Myocyte (in vitro differentiated cells): ENCODE data around the gene FAM227B. TPM values are rescaled to one million over a fixed set of nuclear protein-coding genes. Genes with fewer than 3 reads are reported as not detected.
A peak's percentile ranks its signal among the peaks of the same experiment; 100 is the strongest.

Source experiments
- DNase-seq: peaks from one replicate; pipeline ENCODE4 v3.0.0-alpha.2; 2012; ENCODE audit warnings: low read depth
- total RNA-seq: library from RNA; depleted of rRNA; stranded (reverse); fragments of >200 nt; gene quantifications from 2 replicates; pipeline ENCODE4 v1.2.3, GENCODE V29; 2014

Gene FAM227B
- total RNA-seq, 1 donor from 2014 or later: 19.9 TPM

DNA sequence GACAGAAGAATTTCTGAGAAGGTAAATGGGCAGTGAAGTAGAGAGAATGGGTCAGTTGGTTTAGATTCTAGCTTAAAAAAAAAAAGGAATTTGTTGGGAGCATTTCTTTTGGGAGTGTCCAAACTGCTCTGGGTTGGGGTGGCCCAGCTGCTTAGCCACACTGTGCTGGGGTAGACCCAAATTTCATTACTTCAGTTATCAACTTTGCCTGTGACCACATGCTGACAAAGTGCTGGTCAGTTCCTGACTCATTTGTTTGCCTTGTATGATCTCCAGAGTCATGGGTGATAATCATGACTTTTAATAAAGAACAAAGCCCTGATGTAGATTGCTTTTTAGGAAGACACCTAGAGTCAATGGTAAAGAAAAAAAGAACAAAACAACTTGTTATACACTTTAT lies 319.1 kb downstream of the FAM227B start:
- DNase-seq: peak; percentile 56

DNA sequence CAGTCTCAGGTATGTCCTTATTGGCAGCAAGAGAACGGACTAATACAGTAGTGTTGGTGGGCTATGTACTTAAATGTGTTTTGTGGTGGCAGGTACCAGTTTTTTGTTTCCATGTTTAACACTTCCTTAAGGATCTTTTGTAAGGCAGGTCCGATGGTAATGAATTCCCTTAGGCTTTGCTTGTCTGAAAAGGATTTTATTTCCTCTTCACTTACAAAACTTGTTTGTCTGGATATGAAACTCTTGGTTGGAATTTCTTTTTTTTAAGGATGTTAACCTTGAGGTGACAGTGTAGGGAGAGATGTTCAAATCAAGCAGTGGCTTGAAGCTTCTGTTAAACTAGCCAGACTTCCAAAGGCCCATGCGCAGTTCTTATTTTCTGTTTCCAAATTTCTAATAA lies 319.8 kb downstream of the FAM227B start:
- no peak for DNase-seq

DNA sequence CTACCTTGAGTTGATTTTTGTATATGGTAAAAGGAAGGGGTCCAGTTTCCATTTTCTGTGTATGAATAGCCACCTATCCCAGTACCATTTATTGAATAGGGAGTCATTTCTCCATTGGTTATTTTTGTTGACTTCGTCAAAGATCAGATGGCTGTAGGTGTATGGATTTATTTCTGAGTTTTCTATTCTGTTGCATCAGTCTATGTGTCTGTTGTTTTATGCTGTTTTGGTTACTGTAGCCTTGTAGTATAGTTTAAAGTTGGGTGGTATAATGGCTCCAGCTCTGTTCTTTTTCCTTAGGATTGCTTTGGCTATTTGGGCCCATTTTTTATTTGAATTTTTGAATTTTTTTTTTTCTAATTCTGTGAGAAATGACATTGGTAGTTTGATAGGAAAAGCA lies 323.0 kb downstream of the FAM227B start:
- no peak for DNase-seq

DNA sequence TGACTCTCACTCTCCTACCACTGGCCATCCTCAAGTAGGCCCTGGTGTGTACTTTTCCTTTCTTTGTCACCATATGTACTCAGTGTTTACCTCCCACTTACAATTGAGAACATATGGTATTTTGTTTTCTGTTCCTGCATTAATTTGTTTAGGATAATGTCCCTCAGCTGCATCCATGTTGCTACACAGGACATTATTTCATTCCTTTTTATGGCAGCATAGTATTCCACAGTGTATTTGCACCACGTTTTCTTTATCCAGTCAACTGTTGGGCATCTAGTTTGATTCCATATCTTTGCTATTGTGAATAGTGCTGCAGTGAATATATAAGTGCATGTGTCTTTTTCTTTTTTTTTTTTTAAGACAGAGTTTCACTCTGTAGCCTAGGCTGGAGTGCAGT lies 324.4 kb downstream of the FAM227B start:
- DNase-seq: no peak

DNA sequence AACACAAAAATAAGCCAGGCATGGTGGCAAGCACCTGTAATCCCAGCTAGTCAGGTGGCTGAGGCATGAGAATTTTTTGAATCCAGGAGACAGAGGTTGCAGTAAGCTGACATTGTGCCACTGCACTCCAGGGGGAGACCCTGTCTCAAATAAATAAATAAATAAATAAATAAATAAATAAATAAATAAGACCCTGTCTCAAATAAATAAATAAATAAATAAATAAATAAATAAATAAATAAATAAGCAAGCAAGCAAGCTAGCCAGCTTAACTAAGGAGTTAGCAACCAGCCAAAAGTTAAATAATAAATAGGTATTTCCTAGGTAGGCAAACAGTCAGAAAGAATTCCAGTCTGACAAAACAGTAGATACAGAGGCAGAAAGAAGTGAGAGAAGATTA lies 326.7 kb downstream of the FAM227B start:
- no peak for DNase-seq

DNA sequence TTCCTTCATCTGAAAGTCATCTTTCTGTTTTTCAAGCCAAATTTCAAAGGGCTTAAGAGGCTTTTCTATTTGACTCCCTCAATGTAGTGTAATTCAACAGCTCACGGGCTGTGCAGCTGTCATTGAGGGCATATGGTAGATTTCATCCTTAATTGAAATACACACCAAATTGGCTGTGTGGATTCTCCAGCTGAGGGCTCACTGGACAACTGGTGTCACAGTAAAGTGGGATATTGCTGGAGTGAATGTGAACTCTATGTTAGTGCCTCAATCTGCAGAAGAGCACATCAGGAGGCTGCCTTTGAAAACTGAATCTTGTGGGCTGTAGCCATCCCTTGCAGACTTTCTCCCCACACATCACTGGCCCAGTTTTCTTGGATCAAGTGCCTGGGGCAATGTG lies 330.4 kb downstream of the FAM227B start:
- DNase-seq: peak; percentile 84

DNA sequence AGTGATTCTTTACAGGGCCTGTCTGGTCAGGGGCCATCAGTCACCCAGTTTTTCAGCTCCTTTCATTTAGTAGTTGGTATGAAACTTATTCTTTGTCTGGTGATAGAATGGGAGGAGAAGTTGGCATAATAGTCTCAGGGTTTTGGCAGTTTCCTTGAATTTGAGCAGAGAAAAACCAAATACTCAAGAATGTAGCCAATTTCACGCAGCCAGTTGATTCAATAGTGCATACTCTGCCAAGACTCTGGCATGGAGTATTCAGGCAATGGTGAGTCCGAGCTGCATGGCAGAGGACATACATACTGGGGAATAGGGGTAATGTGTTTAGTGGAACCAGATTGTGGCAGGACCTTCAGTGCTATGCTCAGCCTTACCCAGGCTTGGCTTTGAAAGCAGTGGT lies 332.2 kb downstream of the FAM227B start:
- DNase-seq: no peak

DNA sequence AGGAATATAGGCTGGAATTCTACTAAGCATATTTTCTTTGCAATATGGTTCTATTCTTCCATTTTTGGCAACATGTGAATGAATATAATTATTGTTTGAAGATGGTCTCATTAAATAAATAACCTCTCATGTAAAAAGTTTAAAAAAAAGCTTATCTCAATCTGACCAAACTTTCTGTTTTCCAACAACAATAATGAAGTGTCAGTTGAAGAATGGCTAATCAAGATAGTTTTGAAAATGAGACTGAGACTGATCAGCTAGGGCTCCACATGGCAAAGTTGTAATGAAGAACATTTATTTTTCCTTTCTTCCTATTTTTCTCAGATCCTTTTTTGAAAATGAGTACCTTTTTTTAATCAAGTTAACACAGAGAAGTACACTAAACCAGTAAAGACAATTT lies 333.1 kb downstream of the FAM227B start:
- DNase-seq: no peak

DNA sequence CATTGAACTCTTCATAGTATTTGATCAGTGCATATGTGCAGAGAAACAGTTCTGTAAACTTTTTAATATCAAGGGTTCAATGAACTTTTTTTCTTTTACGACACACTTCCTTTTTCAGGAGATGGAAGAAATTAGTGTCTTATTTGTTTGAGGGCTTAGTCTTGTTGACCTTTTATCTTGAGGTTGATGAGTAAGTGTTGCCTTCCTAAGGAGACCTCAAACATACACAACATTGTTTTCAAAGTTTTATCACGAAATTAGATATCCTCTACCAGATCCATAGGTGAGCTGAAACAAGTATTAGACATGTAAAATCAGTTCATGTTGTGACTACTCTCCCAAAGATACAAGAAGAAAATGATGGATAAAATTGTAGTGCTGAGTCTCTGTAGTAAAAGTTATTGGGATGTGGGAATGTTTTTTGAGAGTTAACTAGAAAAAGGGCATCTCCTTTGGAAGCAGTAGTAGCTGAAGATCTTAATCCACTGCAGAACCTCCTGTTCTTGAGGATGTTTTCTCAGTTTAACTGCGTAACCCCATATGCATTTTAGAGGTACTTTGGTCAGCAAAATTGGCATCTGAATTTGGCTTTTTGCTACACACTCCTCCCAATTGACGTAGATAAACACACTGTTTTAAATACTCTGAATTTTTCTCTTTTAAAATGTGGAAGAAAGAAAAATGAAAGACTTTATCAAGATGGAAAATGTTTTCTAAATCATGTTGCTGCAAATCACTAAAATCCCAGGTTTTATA lies 333.8 kb downstream of the FAM227B start:
- no peak for DNase-seq

DNA sequence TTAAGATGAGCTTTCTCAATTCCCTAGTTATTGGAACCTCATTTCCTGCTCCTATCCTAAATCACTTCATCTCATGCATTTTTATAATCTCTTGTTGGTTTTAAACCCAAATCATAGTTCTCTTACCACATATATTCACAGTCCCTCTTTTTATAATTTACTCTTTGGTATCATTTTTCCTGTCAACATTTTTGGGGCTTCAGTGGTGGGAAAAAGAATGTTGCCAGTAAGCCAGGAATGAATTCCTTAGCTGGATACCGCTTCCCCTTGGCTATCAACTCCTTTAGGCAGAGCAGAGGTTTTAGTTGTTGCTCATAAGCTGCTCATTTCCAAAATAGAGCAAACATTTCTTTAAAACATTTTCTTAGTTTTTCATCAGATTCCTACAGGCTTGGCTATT lies 338.3 kb downstream of the FAM227B start:
- peak; percentile 91 for DNase-seq

DNA sequence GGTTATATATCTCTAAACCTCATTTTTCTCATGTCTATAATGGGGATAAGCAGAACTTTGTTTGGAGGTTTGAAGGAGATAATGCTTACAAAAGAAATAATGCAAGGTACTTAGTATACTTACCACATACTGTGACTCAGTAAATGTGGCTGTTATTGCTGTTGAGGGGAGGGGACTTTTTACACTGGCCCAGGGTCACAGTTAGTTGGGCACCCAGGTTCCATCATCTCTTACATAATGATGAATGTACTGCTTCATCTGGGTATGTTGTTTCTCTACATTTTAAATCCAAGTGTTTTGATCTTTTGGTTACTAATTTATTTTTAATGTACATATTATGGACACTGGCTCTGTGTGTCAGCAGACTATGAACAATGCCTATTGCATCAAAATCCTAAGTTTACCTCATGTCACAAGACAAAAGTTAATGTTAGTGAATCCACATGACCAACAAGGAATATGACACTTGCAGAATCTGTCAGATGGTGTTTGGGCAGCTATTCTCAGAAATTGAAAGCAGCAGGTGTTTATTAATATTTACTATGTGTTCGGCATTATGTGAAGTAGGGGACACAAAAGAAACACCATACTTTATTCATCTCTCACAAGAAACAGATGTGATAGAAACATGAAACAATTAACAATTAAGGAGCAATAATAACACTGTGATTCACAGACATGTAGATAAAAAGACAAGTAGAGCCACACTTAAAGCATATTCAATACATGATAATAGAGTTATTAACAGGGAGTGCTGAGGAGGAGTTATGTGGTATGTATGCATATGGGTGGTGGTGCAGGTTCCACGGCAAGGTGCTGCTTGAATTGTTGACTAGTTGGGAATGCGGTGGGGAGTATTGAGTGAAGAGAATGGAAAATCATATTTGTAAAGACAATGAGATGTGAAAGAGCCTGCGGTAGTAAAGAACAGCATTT lies 340.8 kb downstream of the FAM227B start:
- DNase-seq: peak; percentile 84

DNA sequence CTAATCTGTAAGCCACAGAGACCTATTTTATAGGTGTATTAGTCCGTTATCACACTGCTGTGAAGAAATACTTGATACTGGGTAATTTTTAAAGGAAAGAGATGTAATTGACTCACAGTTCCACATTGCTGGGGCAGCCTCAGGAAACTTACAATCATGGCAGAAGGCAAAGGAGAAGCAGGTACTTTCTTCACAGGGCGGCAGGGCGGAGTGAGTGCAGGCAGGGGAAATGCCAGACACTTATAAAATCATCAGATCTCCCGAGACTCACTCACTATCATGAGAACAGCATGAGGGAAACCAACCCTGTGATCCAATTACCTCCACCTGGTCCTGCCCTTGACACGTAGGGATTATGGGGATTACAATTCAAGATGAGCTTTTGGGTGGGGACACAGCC lies 341.9 kb downstream of the FAM227B start:
- DNase-seq: peak; percentile 39

Other genes with a start within 250 kb of the FAM227B start
- gene FGF7, start 197.6 kb downstream of the FAM227B start, total RNA-seq: 39.2 and 69.2 TPM in 2 replicates
- gene DTWD1, start 230 bp upstream of the FAM227B start, total RNA-seq: 38.1 and 46.5 TPM in 2 replicates